ENCODE measurements around the gene SECTM1. TPM values are rescaled to one million over a fixed set of nuclear protein-coding genes. Genes with fewer than 3 reads are reported as not detected.

Gene SECTM1
- total and polyA plus RNA-seq, 9 of the 15 experiments (the other 6 are each of a cell fraction or from before 2014, with no cell fraction given): 0.11 to 0.46 (median 0.18) TPM; not detected in 6

GRCh38 chr17:82338858-82339633 lies 5.5 kb upstream of the SECTM1 start (continued):
- TF ChIP-seq, protein P1, sequence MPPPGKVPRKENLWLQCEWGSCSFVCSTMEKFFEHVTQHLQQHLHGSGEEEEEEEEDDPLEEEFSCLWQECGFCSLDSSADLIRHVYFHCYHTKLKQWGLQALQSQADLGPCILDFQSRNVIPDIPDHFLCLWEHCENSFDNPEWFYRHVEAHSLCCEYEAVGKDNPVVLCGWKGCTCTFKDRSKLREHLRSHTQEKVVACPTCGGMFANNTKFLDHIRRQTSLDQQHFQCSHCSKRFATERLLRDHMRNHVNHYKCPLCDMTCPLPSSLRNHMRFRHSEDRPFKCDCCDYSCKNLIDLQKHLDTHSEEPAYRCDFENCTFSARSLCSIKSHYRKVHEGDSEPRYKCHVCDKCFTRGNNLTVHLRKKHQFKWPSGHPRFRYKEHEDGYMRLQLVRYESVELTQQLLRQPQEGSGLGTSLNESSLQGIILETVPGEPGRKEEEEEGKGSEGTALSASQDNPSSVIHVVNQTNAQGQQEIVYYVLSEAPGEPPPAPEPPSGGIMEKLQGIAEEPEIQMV (tag; conservative IDR thresholded peaks at IDR 0.05; ENCODE audit: low read depth): no peak
- no peak for TF ChIP-seq ZNF408 (CRISPR knock-in tag; IDR thresholded peaks at IDR 0.05; ENCODE audit: low read depth)
- TF ChIP-seq, protein P2, sequence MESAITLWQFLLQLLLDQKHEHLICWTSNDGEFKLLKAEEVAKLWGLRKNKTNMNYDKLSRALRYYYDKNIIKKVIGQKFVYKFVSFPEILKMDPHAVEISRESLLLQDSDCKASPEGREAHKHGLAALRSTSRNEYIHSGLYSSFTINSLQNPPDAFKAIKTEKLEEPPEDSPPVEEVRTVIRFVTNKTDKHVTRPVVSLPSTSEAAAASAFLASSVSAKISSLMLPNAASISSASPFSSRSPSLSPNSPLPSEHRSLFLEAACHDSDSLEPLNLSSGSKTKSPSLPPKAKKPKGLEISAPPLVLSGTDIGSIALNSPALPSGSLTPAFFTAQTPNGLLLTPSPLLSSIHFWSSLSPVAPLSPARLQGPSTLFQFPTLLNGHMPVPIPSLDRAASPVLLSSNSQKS (CRISPR knock-in tag; IDR thresholded peaks at IDR 0.05): no peak
- TF ChIP-seq ZNF699 (CRISPR knock-in tag; IDR thresholded peaks at IDR 0.05; ENCODE audit: insufficient replicate concordance): no peak
- peak; percentile 76; the same call in 1 of the 2 replicates for TF ChIP-seq ARID3A (IDR thresholded peaks at IDR 0.05; ENCODE audit: borderline replicate concordance, low read depth, low read length)
- no peak for TF ChIP-seq ZNF785 (CRISPR knock-in tag; IDR thresholded peaks at IDR 0.05)
- no peak for TF ChIP-seq KAT8 (IDR thresholded peaks at IDR 0.05; ENCODE audit: low read depth)
- peak; percentile 39 for TF ChIP-seq ZBTB17 (CRISPR knock-in tag; IDR thresholded peaks at IDR 0.05)
- TF ChIP-seq ZNF668 (CRISPR knock-in tag; IDR thresholded peaks at IDR 0.05): 0 out of 2 replicates have a peak, but pooled peaks have one; percentile 35
- TF ChIP-seq SAFB (IDR thresholded peaks at IDR 0.05; ENCODE audit: borderline replicate concordance, low read depth, low read length): no peak
- TF ChIP-seq SMAD1 (IDR thresholded peaks at IDR 0.05; ENCODE audit: low read depth, low read length, partially characterized antibody): no peak
- TF ChIP-seq, protein P3, sequence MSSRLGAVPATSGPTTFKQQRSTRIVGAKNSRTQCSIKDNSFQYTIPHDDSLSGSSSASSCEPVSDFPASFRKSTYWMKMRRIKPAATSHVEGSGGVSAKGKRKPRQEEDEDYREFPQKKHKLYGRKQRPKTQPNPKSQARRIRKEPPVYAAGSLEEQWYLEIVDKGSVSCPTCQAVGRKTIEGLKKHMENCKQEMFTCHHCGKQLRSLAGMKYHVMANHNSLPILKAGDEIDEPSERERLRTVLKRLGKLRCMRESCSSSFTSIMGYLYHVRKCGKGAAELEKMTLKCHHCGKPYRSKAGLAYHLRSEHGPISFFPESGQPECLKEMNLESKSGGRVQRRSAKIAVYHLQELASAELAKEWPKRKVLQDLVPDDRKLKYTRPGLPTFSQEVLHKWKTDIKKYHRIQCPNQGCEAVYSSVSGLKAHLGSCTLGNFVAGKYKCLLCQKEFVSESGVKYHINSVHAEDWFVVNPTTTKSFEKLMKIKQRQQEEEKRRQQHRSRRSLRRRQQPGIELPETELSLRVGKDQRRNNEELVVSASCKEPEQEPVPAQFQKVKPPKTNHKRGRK (tag; IDR thresholded peaks at IDR 0.05): no peak
- TF ChIP-seq, protein P4, sequence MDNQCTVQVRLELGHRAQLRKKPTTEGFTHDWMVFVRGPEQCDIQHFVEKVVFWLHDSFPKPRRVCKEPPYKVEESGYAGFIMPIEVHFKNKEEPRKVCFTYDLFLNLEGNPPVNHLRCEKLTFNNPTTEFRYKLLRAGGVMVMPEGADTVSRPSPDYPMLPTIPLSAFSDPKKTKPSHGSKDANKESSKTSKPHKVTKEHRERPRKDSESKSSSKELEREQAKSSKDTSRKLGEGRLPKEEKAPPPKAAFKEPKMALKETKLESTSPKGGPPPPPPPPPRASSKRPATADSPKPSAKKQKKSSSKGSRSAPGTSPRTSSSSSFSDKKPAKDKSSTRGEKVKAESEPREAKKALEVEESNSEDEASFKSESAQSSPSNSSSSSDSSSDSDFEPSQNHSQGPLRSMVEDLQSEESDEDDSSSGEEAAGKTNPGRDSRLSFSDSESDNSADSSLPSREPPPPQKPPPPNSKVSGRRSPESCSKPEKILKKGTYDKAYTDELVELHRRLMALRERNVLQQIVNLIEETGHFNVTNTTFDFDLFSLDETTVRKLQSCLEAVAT (IDR thresholded peaks at IDR 0.05): no peak
- no peak for TF ChIP-seq SMC3 (conservative IDR thresholded peaks at IDR 0.05; ENCODE audit: insufficient read depth, low read depth, low read length)
- no peak for TF ChIP-seq NUFIP1 (IDR thresholded peaks at IDR 0.05; ENCODE audit: partially characterized antibody)
- TF ChIP-seq ZBTB5 (IDR thresholded peaks at IDR 0.05): no peak
- peak; percentile 46; the same call in 1 of the 2 replicates for TF ChIP-seq NBN (IDR thresholded peaks at IDR 0.05; ENCODE audit: low read depth)
- TF ChIP-seq ZFP1 (CRISPR knock-in tag; IDR thresholded peaks at IDR 0.05): 0 out of 2 replicates have a peak, but pooled peaks have one; percentile 33
